ENCODE results near the gene NHSL2.
A peak's percentile ranks its signal among the peaks of the same experiment; 100 is the strongest.

Gene NHSL2

GRCh38 chrX:72079607-72080006 is 169.0 kb downstream of the NHSL2 start:
- DNase-seq (ENCODE audit: low spot score): no peak

- DNase-seq (ENCODE audit: low spot score): no peak
Measured at GRCh38 chrX:72080150-72080549, 169.5 kb downstream of the NHSL2 start.

DNA sequence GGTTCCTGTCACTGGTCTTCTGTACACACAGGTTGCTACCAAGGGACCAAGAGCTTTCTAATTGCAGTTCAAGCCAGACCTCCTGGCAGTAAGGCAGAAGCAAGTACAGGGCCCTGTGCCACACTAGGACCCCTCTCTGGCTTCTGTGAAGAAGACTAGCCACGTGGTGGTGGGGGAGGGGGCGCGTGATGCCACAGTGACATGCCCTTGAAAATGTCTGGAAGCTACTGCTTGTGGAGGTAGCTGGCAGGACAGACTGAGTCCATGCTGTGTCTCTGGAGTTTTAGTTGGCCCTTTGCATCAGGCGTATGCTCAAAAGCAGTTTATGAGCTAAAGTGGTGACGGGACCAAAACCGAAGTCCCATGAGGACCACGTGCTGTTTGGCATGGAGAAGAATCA is 170.2 kb downstream of the NHSL2 start:
- DNase-seq (ENCODE audit: low spot score): no peak

GRCh38 chrX:72081605-72082320 is 171.1 kb downstream of the NHSL2 start:
- no peak for DNase-seq (ENCODE audit: low spot score)

GRCh38 chrX:72083291-72083690 is 172.6 kb downstream of the NHSL2 start:
- no peak for DNase-seq (ENCODE audit: low spot score)

DNA sequence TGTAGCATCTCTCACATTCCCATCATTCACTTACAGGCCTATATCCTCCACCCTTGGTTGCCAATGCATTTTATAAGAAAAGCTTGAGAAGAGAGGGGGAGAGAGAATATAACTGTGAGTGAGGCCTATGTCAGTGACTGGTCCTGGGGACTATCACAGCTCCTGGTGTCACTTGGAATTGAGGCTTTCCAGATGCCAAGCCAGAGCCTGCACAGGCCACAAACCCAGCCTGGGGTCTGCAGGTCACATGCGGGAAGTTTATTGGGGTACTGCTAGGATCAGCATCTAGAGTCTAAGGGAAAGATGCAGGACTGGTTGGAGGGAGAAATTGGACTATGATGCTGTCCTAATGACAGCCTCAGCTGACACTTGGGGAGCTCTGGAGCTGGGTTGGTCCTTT is 173.5 kb downstream of the NHSL2 start:
- no peak for DNase-seq (ENCODE audit: low spot score)

DNA sequence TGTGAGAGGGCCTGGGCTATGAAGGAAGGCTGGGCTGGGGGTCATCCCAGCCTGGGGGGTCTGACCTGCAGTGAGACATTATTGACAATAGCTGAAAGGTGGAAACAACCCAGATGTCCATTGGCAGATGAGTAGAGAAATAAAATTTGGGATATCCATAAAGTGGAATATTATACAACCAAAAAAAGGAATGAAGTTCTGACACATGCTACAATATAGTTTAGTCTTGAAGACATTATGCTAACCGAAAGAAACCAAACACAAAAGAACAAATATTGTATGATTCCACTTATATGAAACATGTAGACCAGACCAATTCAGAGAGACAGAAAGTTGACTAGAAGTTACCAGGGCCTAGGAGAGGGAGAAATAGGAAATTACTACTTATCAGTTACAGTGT is 176.3 kb downstream of the NHSL2 start:
- DNase-seq (ENCODE audit: low spot score): no peak

DNA sequence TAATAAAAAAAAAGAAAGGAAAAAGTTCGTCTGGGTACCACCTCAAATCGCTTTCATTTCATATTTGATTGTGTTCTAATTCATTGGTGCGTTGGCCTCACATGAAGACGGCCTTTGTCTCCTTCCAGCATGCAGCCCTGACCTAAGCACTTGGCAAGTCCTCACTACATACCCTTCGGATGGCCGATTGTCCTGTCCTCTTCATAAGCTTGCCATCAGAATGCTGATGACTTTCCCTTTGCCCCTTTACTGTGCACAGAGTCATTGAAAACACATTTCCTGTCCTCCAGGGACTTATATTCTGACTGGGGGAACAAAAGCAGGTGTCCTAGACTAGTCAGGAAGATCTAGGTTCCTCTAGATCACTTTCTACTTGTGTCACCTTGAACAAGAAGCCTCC is 178.1 kb downstream of the NHSL2 start:
- no peak for DNase-seq (ENCODE audit: low spot score)

- DNase-seq (ENCODE audit: low spot score): no peak
Measured at GRCh38 chrX:72089254-72089653, 178.6 kb downstream of the NHSL2 start.

DNA sequence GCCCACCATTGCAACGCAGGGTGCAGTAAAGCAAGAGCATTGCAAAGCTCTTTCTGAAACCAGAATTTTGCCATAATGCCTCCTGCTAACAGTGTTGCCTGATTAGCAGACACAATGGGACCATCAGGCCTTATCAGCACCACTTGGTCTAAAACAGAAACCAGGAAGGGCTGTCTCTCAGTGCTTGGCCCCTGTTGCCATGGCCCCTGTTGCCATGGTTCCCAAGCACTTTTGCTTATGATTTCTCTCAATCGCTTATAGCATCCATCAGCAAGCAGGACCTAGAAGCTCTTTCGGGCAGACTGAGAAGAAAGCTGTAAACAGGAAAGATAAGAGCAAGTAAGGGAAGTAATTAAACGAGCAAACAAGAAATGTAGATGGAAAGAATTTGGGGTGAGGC is 184.2 kb downstream of the NHSL2 start:
- DNase-seq (ENCODE audit: low spot score): no peak

GRCh38 chrX:72095370-72095769 is 184.7 kb downstream of the NHSL2 start:
- DNase-seq (ENCODE audit: low spot score): no peak

DNA sequence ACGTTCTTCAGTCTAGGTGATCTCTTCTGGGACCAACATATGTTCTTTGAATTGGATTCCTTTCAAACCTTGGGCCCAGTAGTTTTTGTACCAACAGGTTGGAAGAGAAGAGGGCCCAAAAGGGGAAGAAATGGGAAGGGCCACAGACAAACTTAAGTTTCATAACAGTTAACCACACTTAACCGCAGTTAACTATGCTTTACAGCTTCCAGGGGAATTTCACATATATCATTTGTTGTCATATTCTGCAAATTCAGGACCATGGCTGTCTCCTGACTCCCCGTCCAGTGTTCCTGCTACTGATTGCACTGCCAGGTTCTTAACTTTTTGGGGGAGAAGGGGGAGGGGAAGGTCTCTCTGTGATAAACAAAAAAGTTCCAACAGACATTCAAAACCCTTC is 186.5 kb downstream of the NHSL2 start:
- no peak for DNase-seq (ENCODE audit: low spot score)

- no peak for DNase-seq (ENCODE audit: low spot score)
Measured at GRCh38 chrX:72100051-72100755, 189.6 kb downstream of the NHSL2 start.

DNA sequence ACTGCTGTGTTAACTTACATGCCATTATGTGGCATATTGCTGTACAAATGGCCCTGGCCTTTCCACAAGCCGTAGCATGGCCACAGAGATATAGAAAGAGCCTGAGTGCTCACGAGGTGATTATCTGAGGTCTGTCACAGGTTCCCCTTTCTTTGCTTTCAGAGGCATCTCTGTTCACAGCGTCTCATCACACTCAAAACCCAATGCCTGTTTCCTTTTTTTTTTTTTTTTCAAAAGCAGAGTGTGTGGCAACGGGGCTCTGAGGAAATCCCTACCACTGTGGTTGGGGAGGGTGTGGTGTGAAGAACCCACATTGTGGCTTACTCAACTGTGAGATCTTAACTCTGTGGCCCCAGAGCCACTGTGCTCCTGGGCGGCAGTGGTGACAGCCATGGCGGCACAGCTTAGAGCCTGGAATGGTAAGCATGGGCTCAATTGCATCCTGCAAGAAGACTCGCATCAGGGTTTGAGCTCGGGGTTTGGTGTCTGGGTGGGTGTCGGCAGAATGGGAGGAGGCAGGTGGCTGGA is 190.2 kb downstream of the NHSL2 start:
- no peak for DNase-seq (ENCODE audit: low spot score)

GRCh38 chrX:72101597-72102037 is 191.0 kb downstream of the NHSL2 start:
- no peak for DNase-seq (ENCODE audit: low spot score)

GRCh38 chrX:72102126-72102525 is 191.5 kb downstream of the NHSL2 start:
- DNase-seq (ENCODE audit: low spot score): no peak

GRCh38 chrX:72102760-72103159 is 192.1 kb downstream of the NHSL2 start:
- DNase-seq (ENCODE audit: low spot score): no peak

DNA sequence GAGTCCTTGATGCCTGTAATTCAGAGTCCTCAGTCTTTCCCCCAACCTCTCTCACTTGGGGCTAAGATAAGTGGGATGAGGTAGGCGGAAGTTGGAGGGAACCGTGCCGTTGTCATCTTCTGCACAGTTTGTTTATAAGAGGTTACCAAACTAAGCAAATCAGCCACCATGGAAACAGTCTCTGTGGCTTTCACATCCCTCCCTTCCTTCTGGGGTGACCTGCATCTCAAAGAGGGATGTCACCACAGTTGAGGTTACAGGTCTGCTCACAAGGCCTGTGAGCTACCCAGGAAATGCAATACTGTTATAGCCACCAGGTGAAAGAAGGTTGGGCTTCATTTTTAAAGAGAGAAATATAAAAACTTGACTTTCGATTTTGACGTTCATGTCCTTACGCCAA is 194.8 kb downstream of the NHSL2 start:
- DNase-seq (ENCODE audit: low spot score): no peak

DNA sequence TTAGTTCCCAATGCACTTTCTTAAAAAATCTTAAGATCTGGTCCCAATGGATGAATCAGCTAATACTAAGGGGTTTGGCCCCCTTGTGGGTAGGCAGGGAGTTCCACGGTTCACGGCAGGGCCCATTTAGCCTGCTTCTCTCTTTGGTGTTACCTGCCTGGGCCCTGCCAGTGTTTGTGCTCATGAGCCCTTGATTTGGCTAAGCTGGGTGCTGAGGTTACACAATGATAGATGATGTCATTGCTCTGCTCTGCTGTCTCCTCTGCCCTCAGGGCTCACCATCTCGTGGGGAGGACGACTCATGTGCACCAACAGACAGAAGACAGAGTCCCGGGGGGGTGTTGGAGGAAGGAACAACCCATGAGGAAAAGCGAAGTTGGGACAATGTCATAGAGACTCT is 196.7 kb downstream of the NHSL2 start:
- peak; percentile 40 for DNase-seq (ENCODE audit: low spot score)

GRCh38 chrX:72107841-72108595 is 197.4 kb downstream of the NHSL2 start:
- DNase-seq (ENCODE audit: low spot score): no peak

GRCh38 chrX:72108666-72109065 is 198.0 kb downstream of the NHSL2 start:
- DNase-seq (ENCODE audit: low spot score): no peak

DNA sequence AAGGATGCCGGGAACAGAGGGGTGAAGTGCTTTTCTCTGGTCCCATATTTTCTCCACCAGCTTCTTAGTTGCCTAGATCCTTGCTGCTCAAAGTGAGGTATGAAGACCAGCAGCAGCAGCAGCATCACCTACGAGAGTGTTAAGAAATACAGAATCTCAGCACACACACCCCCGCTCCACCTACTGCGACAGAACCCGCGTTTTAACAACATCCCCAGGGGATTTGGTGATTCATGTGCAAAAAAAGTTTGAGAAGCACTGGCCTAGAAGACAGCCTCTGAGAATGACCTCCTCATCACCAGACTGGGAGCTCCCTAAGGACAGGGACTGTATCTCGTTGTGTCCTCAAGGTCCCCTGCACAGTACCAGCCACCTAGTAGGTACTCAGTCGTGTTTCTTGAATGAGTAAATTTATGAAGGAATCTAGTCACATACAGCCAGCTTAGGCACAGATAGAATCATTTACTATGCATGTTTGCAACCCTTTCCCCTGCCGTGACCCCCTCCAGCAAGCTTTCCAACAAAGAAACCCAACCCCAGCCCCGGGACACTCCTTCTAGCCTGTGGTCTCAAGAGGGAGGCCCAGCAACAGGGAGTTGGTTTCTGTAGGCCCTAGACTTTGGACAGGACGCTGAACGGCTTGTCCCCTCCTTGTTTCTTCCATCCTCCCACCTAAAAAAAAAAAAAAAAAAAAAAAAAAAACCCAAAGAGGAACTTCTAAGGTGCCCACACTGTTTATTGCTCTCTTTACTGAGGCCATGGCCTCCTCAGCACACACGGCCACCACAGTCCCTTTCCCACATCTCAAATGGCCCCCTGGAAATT is 199.6 kb downstream of the NHSL2 start:
- no peak for DNase-seq (ENCODE audit: low spot score)

Measured in GM03348 (cell line).